Smooth muscle cell of bladder (primary cell): ENCODE results near the gene EPHA7. TPM values are rescaled to one million over a fixed set of nuclear protein-coding genes. Genes with fewer than 3 reads are reported as not detected.

Experiments used
- total RNA-seq: library from RNA; depleted of rRNA; stranded (reverse); fragments of >200 nt; gene quantifications from 2 replicates; pipeline ENCODE4 v1.2.3, GENCODE V29; 2014

Gene EPHA7
- under 0.01 and 0.37 TPM in 2 replicates for total RNA-seq

GRCh38 chr6:93419304-93420162, at the start of gene EPHA7:
Gene EPHA7, minus strand, starts transcription at chr6:93419559. Its CDS starts 218 bp downstream, at chr6:93419341.

